PC-9 (cell line): ENCODE data around the gene CDKN2B-AS1. TPM values are rescaled to one million over a fixed set of nuclear protein-coding genes. Genes with fewer than 3 reads are reported as not detected.

Experiments used
- BruUV-seq: library from RNA; stranded (reverse); fragments of 400-500 nt; replicated peaks from 2 replicates; lab custom pipeline; 2021; lab: Mats Ljungman, UMichigan
- CTCF ChIA-PET: fragments of 300-600 bp; sonication (Branson Sonifier 250); formaldehyde crosslinking; loops from one replicate; lab custom pipeline; 2022; ENCODE audit warnings: antibody characterized with exemption; lab: Charles Lee
- POLR2A ChIA-PET: fragments of 300-600 bp; sonication (Branson Sonifier 250); formaldehyde crosslinking; loops from one replicate; lab custom pipeline; 2022; ENCODE audit warnings: antibody characterized with exemption; ENCODE audit not compliant: unreplicated experiment; lab: Charles Lee
- DNase-seq, 2 experiments: peaks; one replicate each; pipeline versions ENCODE4 v3.0.0 to v3.0.0-alpha.2; 2015 to 2022; ENCODE audit warnings: mixed read lengths in 1 of 2
- H2AFZ ChIP-seq: fragments of 200-600 bp; sonication (generic); 2 replicates; pipeline ENCODE4 v1.8.1; 2017; ENCODE audit warnings: antibody characterized with exemption
- H3F3A ChIP-seq: fragments of 200-600 bp; sonication (generic); 2 replicates; pipeline ENCODE4 v1.8.1; 2017; ENCODE audit warnings: antibody characterized with exemption, mild to moderate bottlenecking, low read depth; ENCODE audit not compliant: insufficient read depth
- H3K27ac ChIP-seq: fragments of 200-600 bp; sonication (generic); 2 replicates; pipeline ENCODE4 v1.6.1; 2016; ENCODE audit warnings: mixed run types
- H3K27me3 ChIP-seq: fragments of 200-600 bp; sonication (generic); 2 replicates; pipeline ENCODE4 v1.6.1; 2016; ENCODE audit warnings: low read depth, mixed run types; ENCODE audit not compliant: insufficient read depth
- H3K36me3 ChIP-seq: fragments of 200-600 bp; sonication (generic); 2 replicates; pipeline ENCODE4 v1.6.1; 2016; ENCODE audit warnings: low read depth, mixed run types
- H3K4me1 ChIP-seq: fragments of 200-600 bp; sonication (generic); replicated peaks from 2 replicates; pipeline ENCODE4 v1.6.1; 2016; ENCODE audit warnings: mixed run types; ENCODE audit not compliant: insufficient read depth
- H3K4me2 ChIP-seq: fragments of 200-600 bp; sonication (generic); 2 replicates; pipeline ENCODE4 v1.6.1; 2017; ENCODE audit warnings: mixed run types
- H3K4me3 ChIP-seq: fragments of 200-600 bp; sonication (generic); 2 replicates; pipeline ENCODE4 v1.6.1; 2016; ENCODE audit warnings: mixed run types
- H3K79me2 ChIP-seq: fragments of 200-600 bp; sonication (generic); 2 replicates; pipeline ENCODE4 v1.6.1; 2017; ENCODE audit warnings: low read depth, mixed run types
- H3K9me2 ChIP-seq: fragments of 200-600 bp; sonication (generic); 2 replicates; pipeline ENCODE4 v1.8.1; 2017; ENCODE audit warnings: mild to moderate bottlenecking; ENCODE audit not compliant: insufficient read depth
- H3K9me3 ChIP-seq: fragments of 200-600 bp; sonication (generic); 2 replicates; pipeline ENCODE4 v1.8.1; 2016; ENCODE audit warnings: low read depth; ENCODE audit not compliant: insufficient read depth
- H4K20me1 ChIP-seq: fragments of 200-600 bp; sonication (generic); 2 replicates; pipeline ENCODE4 v1.8.1; 2017; ENCODE audit not compliant: insufficient read depth
- CTCF ChIP-seq: fragments of 200-600 bp; sonication (generic); conservative IDR thresholded peaks from 2 replicates; pipeline ENCODE4 v1.6.1; 2017; ENCODE audit warnings: mixed run types, antibody characterized with exemption, mild to moderate bottlenecking, moderate library complexity
- EZH2 ChIP-seq: fragments of 200-600 bp; sonication (generic); IDR thresholded peaks from 2 replicates; pipeline ENCODE4 v1.8.0; 2017; ENCODE audit warnings: antibody characterized with exemption, low read depth
- intact Hi-C: fragments of 100-400 bp; cut with micrococcal nuclease; formaldehyde crosslinking; loops from one replicate; pipeline ENCODE4 v1.10.0; 2022; ENCODE audit not compliant: unreplicated experiment
- total RNA-seq: library from RNA; stranded (reverse); gene quantifications from 2 replicates; pipeline ENCODE4 v1.2.3, GENCODE V29; 2021

The CDKN2B-AS1 gene
- total RNA-seq, 1 experiment from 2014 or later, result 11.6 TPM

GRCh38 chr9:22120595-22120994, 126.0 kb downstream of the CDKN2B-AS1 start:
- CTCF ChIA-PET, result no interaction called here
- Histone ChIP-seq H3K27ac (no peak overlapping the region), H3K79me2 (no peaks in the 10 kb centered on the region), H3K4me2 (no peak overlapping the region), H2AFZ (no peak overlapping the region), H3F3A (no peaks in the 10 kb centered on the region), H3K9me2 (no peaks in the 10 kb centered on the region), H3K4me3 (no peak overlapping the region), H4K20me1 (no peaks in the 10 kb centered on the region), H3K9me3 (no peaks in the 10 kb centered on the region), H3K4me1 (peaks cover 18% of the 10 kb centered on the region; the same call in 1 of the 2 replicates), H3K27me3 (no peaks in the 10 kb centered on the region), H3K36me3 (no peaks in the 10 kb centered on the region)
- intact Hi-C loops, result no loop called here
- no peak for DNase-seq
- BruUV-seq, result no TSS peak
- POLR2A ChIA-PET, result interaction anchor here (0.8 kb wide), 1 partner anchor 23 kb away, joined by 8 read pairs; no protein-coding TSS in a partner anchor
- TF ChIP-seq CTCF (no peak), EZH2 (no peak)

DNA sequence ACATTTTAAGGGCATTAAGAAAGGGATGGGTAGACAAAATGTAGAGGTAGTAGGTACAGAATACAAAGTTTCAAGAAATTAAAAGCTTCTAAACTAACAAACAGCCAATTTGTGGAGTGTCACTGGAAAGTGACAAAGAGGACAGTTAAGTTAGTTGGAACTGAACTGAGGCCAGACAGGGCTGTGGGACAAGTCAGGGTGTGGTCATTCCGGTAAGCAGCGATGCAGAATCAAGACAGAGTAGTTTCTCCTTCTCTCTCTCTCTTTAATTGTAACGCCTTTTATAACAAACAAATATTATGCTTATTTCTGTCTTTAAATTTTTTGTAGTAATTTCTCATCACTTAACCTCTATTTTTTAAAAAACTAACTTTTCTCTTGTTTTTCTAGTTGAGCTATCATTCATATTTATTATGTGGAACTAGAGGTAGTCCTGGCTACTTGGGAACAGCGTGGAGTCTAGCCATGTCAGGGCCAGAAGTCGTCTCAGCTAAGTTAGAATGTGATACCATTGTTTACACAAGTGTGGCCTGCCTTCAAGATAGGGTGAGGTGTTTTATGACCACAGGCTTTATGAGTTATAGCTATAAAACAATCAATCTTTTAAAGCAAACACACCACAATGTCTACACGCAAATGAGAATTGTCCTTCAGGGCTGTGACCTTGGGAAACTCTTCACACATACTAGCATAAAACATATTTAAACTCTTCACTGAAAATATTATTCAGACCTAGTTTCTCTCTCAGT, 129.8 kb downstream of the CDKN2B-AS1 start:
- Histone ChIP-seq H4K20me1 (no peaks in the 10 kb centered on the region), H3K79me2 (no peaks in the 10 kb centered on the region), H3K27ac (no peak overlapping the region), H3K4me2 (no peak overlapping the region), H3K4me1 (peaks cover 8% of the 10 kb centered on the region; the same call in 1 of the 2 replicates), H3F3A (no peaks in the 10 kb centered on the region), H2AFZ (no peak overlapping the region), H3K36me3 (no peaks in the 10 kb centered on the region), H3K9me3 (no peaks in the 10 kb centered on the region), H3K4me3 (no peak overlapping the region), H3K27me3 (no peaks in the 10 kb centered on the region), H3K9me2 (no peaks in the 10 kb centered on the region)
- BruUV-seq, result no TSS peak
- no peak for DNase-seq
- ChIA-PET POLR2A (no interaction called here), CTCF (no interaction called here)
- TF ChIP-seq EZH2 (no peak), CTCF (no peak)
- intact Hi-C loops, result no loop called here

GRCh38 chr9:22129133-22129532, 134.5 kb downstream of the CDKN2B-AS1 start:
- no peaks in the 10 kb centered on the region for H3K27me3 ChIP-seq
- TF ChIP-seq CTCF (no peak), EZH2 (no peak)
- H3F3A ChIP-seq, result no peaks in the 10 kb centered on the region
- no peak overlapping the region for H3K27ac ChIP-seq
- no peaks in the 10 kb centered on the region for H3K36me3 ChIP-seq
- H3K4me3 ChIP-seq, result no peak overlapping the region
- peaks cover 7% of the 10 kb centered on the region; the same call in 1 of the 2 replicates for H3K4me1 ChIP-seq
- POLR2A ChIA-PET, result no interaction called here
- CTCF ChIA-PET, result interaction anchor here (0.6 kb wide), 1 partner anchor 915 kb away, joined by 3 read pairs; no protein-coding TSS in a partner anchor
- H3K9me2 ChIP-seq, result no peaks in the 10 kb centered on the region
- no peak overlapping the region for H2AFZ ChIP-seq
- intact Hi-C loops, result no loop called here
- DNase-seq, result no peak
- no peaks in the 10 kb centered on the region for H4K20me1 ChIP-seq
- no TSS peak for BruUV-seq
- no peaks in the 10 kb centered on the region for H3K9me3 ChIP-seq
- H3K79me2 ChIP-seq, result no peaks in the 10 kb centered on the region
- H3K4me2 ChIP-seq, result no peak overlapping the region
